PFSK-1 (cell line): Measurements from ENCODE around the gene CIAO3.

Experiments used
- FOXP2 ChIP-seq: optimal IDR thresholded peaks from 2 replicates; pipeline ENCODE3; 2011; ENCODE audit warnings: borderline replicate concordance, control low read depth, inconsistent platforms; ENCODE audit not compliant: insufficient read depth; ENCODE audit errors: extremely low read length, extremely low read depth
- POLR2AphosphoS5 ChIP-seq: IDR thresholded peaks from 2 replicates; pipeline ENCODE4 v1.6.1; 2012; ENCODE audit warnings: low read depth, mild to moderate bottlenecking, control low read depth, low read length, moderate library complexity
- REST ChIP-seq, 2 experiments: IDR thresholded peaks; 2 replicates each; pipeline versions ENCODE4 v1.6.1 to v1.8.0; 2011 to 2012; ENCODE audit warnings: low read depth in 2 of 2, low read length in 2 of 2, control low read depth in 1 of 2, inconsistent platforms in 1 of 2, mild to moderate bottlenecking in 1 of 2, moderate library complexity in 1 of 2; ENCODE audit not compliant: insufficient read depth in 1 of 2
- SIN3A ChIP-seq: IDR thresholded peaks from 2 replicates; pipeline ENCODE4 v1.6.1; 2012; ENCODE audit warnings: mild to moderate bottlenecking, low read length, moderate library complexity, borderline replicate concordance; ENCODE audit not compliant: insufficient read depth
- TAF1 ChIP-seq: IDR thresholded peaks from 2 replicates; pipeline ENCODE4 v1.6.1; 2012; ENCODE audit warnings: low read length, control low read depth, borderline replicate concordance; ENCODE audit not compliant: insufficient read depth

Gene CIAO3

GRCh38 chr16:729768-730665 is 10.8 kb downstream of the CIAO3 start:
- TF ChIP-seq TAF1 (no peak), FOXP2 (no peak), REST (IDR thresholded peaks at IDR 0.05; ENCODE audit: insufficient read depth in 1 of 2, low read depth in 2 of 2, low read length in 2 of 2) (no peak), POLR2AphosphoS5 (no peak), SIN3A (no peak)

- TF ChIP-seq SIN3A (no peak), FOXP2 (no peak), POLR2AphosphoS5 (no peak), TAF1 (no peak), REST (IDR thresholded peaks at IDR 0.05; ENCODE audit: insufficient read depth in 1 of 2, low read depth in 2 of 2, low read length in 2 of 2) (no peak)
These were observed 11.7 kb downstream of the CIAO3 start for GRCh38 chr16:728890-729744.

- TF ChIP-seq POLR2AphosphoS5 = 0 out of 2 replicates have a peak, but pooled peaks have one; percentile 15
- no peak for TF ChIP-seq TAF1
- TF ChIP-seq SIN3A = no peak
- TF ChIP-seq REST (IDR thresholded peaks at IDR 0.05; ENCODE audit: insufficient read depth in 1 of 2, low read depth in 2 of 2, low read length in 2 of 2) = no peak
These were observed 12.5 kb downstream of the CIAO3 start for GRCh38 chr16:728131-728889.

GRCh38 chr16:727291-727977 is 13.4 kb downstream of the CIAO3 start:
- TF ChIP-seq REST (IDR thresholded peaks at IDR 0.05; ENCODE audit: insufficient read depth in 1 of 2, low read depth in 2 of 2, low read length in 2 of 2) = no peak
- TF ChIP-seq TAF1 = no peak
- no peak; the same call in 1 of the 2 replicates for TF ChIP-seq POLR2AphosphoS5
- TF ChIP-seq FOXP2 = no peak
- no peak for TF ChIP-seq SIN3A
